HTR-8/SVneo (cell line): ENCODE results near the gene TSPY9.
"Not testable (repeated sequence)": the region's sequence is repeated elsewhere in the genome, so short reads cannot be mapped to it uniquely, and the experiment has no call there.

ENCODE experiments used
- DNase-seq: peaks from one replicate; pipeline ENCODE4 v3.0.0; 2011; ENCODE audit warnings: low spot score, mixed read lengths; ENCODE audit not compliant: insufficient read length
- FAIRE-seq: peaks from 2 replicates; lab custom pipeline; 2011; peaks lifted over from hg19 to GRCh38; lab: Jason Lieb, UNC

TSPY9 gene

GRCh38 chrY:9486967-9487366 lies at the start of gene TSPY9:
Gene TSPY9 (plus strand): TSS chrY:9487267. CDS start chrY:9487313, 46 bp downstream.
- FAIRE-seq, DNase-seq: not testable (repeated sequence)

GRCh38 chrY:9466655-9467054 lies 20.4 kb upstream of the TSPY9 start, which contains the start of gene TSPY1:
Gene TSPY1 (plus strand): TSS chrY:9466955. CDS start chrY:9467001, 46 bp downstream.
- DNase-seq, FAIRE-seq: not testable (repeated sequence)

GRCh38 chrY:9504396-9504795 lies 17.3 kb downstream of the TSPY9 start:
- DNase-seq, FAIRE-seq: not testable (repeated sequence)

GRCh38 chrY:9516287-9516686 lies 29.2 kb downstream of the TSPY9 start:
- DNase-seq, FAIRE-seq: not testable (repeated sequence)

- DNase-seq, FAIRE-seq: not testable (repeated sequence)
Measured at GRCh38 chrY:9527580-9527979, 40.5 kb downstream of the TSPY9 start, which contains the start of gene TSPY10. Gene TSPY10 (plus strand): TSS chrY:9527880. CDS start chrY:9527926, 46 bp downstream.
